8988T (cell line): ENCODE data around the gene CRTC1.

ENCODE experiments used
- DNase-seq: peaks from one replicate; pipeline ENCODE4 v3.0.0; 2011

The CRTC1 gene

GRCh38 chr19:18754501-18754900, 71.0 kb downstream of the CRTC1 start:
- no peak for DNase-seq

DNA sequence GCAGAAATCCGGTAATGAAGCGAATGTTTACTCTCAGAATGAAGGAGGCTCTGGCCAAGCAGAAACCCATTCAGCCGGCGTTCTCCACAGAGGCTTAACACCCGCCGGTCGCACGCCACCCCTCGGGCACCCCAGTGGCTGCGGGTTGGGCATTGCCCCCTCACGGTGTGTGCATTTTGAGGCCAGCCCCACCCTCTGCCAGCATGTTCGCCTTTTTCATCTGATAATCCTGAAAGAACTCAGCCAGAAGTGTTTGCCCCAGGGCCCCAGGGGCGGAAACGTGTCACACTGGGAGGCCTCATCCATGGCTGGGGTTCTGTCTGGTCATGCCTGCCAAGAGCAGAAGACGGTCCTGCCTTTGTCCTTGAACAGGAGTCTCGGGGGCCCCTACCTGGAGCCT, 73.4 kb downstream of the CRTC1 start:
- DNase-seq, result no peak

DNA sequence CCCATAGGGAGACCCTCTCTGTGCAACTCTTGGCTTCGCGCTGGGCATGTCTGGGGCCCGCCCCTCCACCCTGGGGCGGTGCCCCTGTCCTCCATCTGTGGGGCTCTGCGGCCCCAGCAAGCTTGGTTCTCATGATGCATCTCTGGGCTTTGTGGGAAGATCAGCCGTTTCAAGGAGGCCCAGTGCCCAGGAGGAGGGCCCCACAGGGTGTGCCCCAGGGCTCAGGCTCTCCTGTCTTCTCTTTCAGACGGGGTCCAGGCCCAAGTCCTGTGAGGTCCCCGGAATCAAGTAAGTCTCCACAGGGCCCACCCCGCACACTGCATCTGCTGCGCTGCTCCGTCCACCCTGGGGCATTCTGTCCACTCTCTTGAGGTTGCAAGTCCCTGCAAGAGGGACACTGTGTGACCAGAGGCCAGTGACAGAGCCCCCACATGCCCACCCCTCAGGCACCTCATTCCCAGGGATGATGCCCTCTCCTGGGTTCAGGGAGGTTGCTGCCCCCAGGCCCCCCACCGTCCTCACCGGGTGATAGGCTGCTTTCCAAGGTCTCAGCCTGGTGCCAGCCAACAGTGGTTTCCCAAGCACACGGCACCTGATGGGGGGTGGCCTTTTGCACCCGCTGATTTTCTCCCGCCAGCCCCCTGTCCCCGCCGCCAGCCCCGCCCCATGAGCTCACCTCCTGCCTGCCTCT, 76.0 kb downstream of the CRTC1 start:
- no peak for DNase-seq

DNA sequence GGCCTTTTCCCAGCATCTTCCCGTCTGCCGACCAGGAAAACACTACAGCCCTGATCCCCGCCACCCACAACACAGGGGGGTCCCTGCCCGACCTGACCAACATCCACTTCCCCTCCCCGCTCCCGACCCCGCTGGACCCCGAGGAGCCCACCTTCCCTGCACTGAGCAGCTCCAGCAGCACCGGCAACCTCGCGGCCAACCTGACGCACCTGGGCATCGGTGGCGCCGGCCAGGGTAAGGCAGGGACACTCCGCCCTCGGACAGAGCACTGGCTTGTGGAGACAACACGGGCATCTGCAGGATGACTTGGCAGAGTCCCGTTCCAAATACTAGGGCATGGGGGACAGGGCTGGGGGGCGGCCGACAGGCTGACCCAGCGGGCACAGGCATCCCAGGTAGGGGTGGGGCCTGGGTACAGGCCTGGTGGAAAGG, 76.5 kb downstream of the CRTC1 start:
- no peak for DNase-seq

DNA sequence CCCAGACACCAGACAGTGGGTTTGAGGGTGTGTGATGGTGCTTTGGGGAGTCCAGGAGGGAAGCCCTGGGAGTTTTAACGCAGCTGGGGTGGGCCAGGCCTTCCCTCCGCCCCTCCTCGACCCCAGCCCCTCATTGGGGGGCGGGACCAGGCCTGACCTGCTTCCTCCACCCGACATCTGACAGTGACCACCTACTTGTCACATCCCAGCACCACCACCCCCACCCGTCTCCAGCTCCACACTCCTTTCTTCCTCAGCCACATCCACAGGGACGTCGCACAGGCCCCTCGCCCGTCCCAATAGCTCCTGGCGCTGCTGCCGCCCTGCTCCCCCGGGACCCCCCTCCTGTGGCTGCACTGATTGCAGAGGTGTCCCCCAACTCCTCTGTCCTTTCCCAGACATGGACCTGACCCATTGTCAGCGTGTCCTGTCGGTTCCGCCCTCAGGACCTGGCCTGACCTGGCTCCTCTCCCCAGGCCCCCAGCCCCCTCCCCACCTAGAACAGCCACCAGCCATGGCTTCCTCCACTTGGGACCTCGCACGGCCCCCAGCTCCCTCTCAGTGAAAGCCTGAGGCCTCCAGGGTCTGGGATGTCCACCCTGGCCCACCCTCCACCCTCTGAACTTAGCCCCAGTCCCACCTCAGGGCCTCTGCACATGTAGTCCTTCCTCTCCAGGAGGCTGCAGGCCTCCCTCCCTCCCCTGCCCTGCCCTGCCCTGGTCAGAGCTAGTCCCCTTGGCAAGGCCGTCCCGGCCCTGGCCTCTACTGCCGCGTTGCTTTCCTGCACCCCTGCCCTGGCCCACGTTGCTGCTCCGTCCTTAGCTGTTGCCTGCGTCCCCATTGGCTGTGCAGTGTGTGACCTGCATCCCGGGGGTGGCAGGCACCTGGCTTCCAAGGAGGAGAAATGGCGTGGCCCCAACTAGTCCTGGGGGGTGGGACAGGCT, 77.2 kb downstream of the CRTC1 start:
- no peak for DNase-seq

DNA sequence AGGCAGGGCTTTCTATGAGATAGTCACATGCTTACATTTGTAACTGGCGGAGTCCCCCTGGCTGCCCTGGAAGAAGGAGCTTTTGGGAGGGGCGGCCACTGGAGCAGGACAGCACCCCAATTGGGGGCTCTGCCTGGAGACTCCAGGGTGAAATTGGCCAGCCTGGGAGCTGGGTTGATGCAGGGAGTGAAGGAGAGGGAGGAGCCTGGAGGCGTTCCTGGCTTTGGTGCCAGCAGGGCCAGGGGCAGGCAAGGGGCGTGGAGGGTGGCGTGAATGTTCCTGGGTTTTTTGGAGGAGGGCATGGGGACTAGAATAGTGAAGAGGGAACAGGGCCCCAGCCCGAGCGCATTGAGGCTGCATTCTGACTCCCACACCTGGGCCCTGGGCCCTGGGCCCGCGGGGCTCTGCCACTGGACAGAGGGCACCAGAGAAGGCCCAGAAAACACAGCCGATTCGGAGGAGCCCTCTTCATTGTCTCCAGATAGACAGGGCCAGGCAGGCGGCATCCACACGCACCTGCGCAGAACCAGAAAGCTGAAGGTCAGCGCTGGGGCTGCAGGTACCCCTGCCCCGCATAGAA, 78.1 kb downstream of the CRTC1 start:
- DNase-seq, result no peak

DNA sequence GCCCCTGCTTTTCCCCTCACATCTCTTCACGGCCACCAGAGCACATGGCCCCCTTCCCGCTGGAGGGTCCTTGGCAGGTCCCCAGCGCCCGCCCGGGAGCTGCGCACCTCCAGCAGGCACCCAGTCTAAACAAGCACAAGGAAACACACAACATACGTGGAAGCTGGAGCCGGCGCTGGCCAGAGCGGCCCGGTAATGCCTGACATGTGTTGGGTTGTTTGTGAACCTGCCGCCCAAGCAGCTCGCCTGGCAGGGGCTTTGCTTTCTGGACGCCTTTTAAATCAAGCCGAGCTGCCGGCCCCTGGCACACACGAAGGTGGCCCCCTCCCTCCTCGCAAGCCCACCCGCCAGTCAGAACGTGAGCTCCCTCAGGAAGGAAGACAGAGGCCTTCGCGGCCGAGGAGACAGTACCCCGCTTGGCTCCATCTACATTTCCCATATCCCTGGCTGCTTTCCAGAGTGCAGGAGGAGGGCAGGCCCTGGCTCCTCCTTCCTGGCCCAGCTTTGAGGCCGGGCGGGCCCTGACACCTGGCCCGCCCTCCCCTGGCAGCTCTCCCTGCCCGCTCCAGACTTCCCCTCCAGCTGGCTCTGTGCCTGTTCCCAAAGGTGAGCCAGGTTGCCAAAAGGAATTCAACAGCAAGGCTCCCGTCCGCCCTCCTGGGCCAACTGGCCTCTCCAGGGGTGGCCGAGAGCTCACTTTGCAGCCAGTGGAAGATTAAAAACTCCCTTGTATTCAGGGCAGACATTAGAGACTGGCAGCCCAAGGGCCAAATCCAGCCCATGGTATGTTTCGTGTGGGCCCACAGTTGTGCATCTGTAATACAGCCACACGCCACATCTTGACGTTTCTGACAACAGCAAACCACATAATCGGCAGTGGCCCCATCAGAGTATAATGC, 78.9 kb downstream of the CRTC1 start:
- DNase-seq, result no peak

DNA sequence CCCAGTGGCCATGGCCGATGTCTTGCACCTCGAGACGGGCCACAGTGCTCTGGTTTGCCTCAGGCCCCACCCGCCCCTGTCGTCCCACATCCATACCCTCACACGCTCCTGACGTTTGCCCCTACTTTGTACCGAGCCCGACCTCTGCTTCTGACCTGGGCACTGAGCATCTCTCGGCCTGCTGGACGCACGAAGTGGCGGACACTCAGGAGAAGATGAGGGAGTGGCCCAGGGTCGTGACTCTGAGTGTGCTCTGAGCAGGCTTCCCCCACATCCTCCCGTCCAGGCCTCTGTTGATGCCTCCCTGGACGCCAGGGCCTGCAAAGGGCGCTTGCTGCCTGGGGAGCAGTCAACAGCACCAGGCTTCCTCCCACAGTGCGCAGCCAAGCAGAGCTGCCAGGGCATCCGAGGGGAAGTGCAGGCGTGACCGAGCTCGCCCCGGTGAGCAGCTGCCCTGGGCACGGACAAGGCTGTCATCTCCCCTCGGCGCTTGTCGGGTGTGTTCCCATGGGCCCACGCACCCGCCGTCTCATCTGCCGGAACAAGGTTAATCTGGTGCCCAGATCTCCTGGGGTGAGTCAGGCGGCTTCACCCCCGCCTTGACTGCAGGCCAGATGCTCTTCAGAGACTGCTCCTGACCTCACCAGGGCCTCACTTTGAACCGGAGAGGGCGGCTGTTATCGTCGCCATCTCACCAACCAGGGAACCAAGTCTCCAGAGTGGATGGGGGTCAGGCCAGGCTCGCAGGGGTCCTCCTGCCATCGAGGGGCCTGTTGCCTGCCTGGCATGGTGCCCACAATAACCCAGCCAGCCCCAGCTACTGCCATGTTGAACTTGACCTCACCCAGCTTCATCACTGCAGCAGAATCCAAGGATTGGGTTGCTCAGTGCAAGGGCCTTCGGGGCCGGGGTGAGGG, 80.5 kb downstream of the CRTC1 start:
- no peak for DNase-seq

DNA sequence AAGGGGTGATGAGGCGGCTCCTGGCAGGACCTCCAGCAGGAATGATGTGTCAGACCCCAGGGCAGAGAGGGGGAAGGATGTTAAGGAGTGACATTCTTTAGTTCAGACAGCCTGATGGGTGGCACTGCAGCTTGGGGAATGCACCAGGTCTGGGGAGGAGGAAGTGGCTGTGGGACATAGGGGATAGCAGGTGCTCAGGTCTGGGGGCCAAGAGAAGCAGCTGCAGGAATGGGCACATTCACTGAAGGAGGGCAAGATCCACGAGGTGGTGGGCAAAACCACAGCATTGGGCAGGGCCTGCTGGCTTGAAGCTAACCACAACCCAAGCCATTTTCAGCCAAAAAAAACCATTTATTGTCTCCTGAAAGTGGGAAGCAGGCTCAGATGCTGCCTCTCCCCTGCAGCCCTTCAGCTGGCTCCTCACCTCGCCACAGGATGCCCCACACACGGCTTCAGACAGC, 81.1 kb downstream of the CRTC1 start:
- no peak for DNase-seq

GRCh38 chr19:18765224-18765623, 81.7 kb downstream of the CRTC1 start:
- DNase-seq, result no peak

DNA sequence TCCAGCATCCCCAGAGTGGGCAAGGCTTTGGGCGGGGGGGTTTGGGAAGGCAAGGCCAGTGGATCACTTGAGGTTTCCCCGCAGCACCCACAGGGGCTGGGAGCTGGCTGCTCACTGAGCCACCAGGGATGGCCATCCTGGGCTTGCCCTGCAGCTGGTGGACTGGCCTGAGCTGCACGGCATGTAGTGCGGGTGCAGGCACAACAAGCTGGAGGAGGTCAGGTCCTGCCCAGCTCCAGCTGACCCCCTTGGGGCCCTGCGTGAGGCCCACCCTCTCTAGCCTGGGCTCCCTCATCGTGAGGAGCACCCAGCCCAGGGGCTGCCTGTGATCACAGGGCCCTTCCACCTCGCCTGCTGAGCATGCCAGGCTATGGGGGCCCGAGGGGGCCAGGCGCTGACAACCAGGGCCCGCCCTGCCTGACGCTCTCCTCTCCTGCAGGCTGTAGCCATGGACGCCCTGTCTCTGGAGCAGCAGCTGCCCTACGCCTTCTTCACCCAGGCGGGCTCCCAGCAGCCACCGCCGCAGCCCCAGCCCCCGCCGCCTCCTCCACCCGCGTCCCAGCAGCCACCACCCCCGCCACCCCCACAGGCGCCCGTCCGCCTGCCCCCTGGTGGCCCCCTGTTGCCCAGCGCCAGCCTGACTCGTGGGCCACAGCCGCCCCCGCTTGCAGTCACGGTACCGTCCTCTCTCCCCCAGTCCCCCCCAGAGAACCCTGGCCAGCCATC, 84.7 kb downstream of the CRTC1 start:
- DNase-seq, result no peak

DNA sequence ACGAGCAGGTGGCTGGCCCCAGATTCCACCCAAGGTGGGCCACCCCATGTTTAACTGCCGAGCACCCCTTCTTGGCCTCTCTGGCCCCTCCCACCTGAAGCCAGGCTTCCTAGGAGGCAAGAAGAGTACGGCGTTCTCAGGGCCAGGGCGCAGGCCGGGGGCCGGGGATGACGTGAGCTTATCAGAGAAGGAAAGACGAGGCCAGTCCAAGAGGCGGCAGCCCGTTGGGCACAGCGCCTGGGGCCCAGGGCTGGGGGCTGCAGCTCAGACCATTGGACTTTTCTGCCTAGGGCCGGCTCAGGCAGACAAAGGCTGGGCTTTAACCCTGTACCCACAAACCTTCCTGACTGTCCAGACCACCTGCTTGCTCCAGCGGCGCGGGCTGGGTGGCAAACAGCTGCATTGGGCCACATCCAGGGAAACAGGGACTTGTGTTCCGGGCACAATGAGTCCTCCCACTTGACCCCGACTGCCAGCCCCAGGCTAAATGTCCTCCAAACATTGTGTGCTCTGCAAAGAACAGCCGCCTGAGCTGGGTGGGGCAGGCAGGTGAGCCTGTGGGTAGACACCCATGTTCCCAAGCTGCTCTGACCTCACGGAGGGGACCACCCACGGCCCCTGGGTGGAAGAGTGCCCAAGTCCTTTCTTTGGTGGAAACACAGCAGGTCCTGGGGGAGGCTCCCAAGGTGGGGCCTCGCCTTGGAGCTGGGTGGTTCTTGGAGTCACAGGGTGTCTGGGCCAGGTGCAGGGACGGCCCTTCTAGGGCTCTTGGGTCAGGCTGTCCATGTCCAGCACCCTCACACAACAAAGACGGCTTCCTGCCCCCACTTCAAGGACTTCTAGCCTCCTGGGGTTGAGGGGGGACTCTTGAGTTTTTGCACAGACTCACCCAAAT, 85.8 kb downstream of the CRTC1 start:
- no peak for DNase-seq

DNA sequence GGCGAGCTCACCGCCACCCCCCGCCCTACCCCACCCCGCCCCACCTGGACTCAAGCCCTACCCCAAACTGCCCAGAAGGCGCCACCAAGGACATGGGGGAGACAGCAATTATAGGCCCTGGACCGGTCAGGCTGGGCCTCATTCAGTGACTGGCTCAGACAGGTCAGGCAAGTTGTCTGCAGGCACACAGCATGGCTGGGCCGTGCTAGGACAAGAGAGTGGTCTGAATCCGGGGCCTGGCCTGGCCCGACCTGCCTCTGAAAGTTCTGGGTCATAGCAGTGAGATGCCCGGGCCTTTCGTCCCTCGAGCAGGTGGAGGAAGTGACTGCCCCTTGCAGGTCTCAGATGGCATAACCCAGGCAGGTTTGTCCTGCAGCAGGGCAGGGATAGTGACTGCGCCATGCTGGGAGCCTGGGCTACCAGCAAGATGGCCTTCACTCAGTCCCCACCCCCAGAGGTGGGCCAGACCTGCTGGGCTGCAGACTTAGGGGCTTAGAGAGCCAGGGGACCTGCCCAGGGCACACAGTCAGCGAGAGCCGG, 86.6 kb downstream of the CRTC1 start:
- no peak for DNase-seq

GRCh38 chr19:18770663-18771327, 87.3 kb downstream of the CRTC1 start:
- no peak for DNase-seq

GRCh38 chr19:18771328-18772242, 88.1 kb downstream of the CRTC1 start:
- peak; percentile 84 for DNase-seq

GRCh38 chr19:18772620-18773587, 89.4 kb downstream of the CRTC1 start:
- DNase-seq, result no peak
